Astrocyte (in vitro differentiated cells and primary cell): ENCODE data around the gene RHOB. TPM values are rescaled to one million over a fixed set of nuclear protein-coding genes. Genes with fewer than 3 reads are reported as not detected.

Experiments used
- DNase-seq: peaks from one replicate; pipeline ENCODE4 v3.0.0-alpha.2; 2010; ENCODE audit warnings: low read depth
- FAIRE-seq: peaks from 2 replicates; lab custom pipeline; 2011; peaks lifted over from hg19 to GRCh38; lab: Jason Lieb, UNC
- H2AFZ ChIP-seq: 2 replicates; pipeline ENCODE4 v1.6.0; 2012; ENCODE audit warnings: low read depth, low read length, inconsistent platforms
- H3K27ac ChIP-seq: 2 replicates; pipeline ENCODE4 v1.5.1; 2011; ENCODE audit warnings: low read depth, low read length, inconsistent platforms
- H3K27me3 ChIP-seq: 2 replicates; pipeline ENCODE4 v1.6.0; 2011; ENCODE audit warnings: low read length, inconsistent platforms; ENCODE audit not compliant: insufficient read depth
- H3K36me3 ChIP-seq: 2 replicates; pipeline ENCODE4 v1.5.1; 2011; ENCODE audit warnings: low read length, inconsistent platforms; ENCODE audit not compliant: insufficient read depth
- H3K4me1 ChIP-seq: 2 replicates; pipeline ENCODE4 v1.5.1; 2011; ENCODE audit warnings: low read length, inconsistent platforms; ENCODE audit not compliant: insufficient read depth
- H3K4me2 ChIP-seq: 2 replicates; pipeline ENCODE4 v1.6.0; 2012; ENCODE audit warnings: low read length, inconsistent platforms
- H3K4me3 ChIP-seq: 2 replicates; pipeline ENCODE4 v1.5.1; 2011; ENCODE audit warnings: low read depth, mild to moderate bottlenecking, low read length, inconsistent platforms; ENCODE audit not compliant: insufficient read depth
- H3K79me2 ChIP-seq: 2 replicates; pipeline ENCODE4 v1.6.0; 2012; ENCODE audit warnings: mild to moderate bottlenecking, low read length, inconsistent platforms; ENCODE audit not compliant: insufficient read depth
- H3K9ac ChIP-seq: 2 replicates; pipeline ENCODE4 v1.6.0; 2012; ENCODE audit warnings: mild to moderate bottlenecking, low read length, inconsistent platforms
- H3K9me3 ChIP-seq: 2 replicates; pipeline ENCODE4 v1.5.1; 2012; ENCODE audit warnings: low read depth, mild to moderate bottlenecking, low read length, inconsistent platforms; ENCODE audit not compliant: insufficient read depth
- H4K20me1 ChIP-seq: 2 replicates; pipeline ENCODE4 v1.6.0; 2012; ENCODE audit warnings: low read length, inconsistent platforms; ENCODE audit not compliant: insufficient read depth
- H3K27ac Mint-ChIP-seq: one replicate; pipeline ENCODE4 v1.8.0; 2021; ENCODE audit warnings: mild to moderate bottlenecking, mixed read lengths; ENCODE audit not compliant: unreplicated experiment
- H3K27me3 Mint-ChIP-seq: one replicate; pipeline ENCODE4 v1.8.0; 2021; ENCODE audit warnings: low read depth, mixed read lengths; ENCODE audit not compliant: unreplicated experiment
- H3K36me3 Mint-ChIP-seq: one replicate; pipeline ENCODE4 v1.8.0; 2021; ENCODE audit warnings: low read depth, mixed read lengths; ENCODE audit not compliant: unreplicated experiment
- H3K4me1 Mint-ChIP-seq: one replicate; pipeline ENCODE4 v1.8.0; 2021; ENCODE audit warnings: low read depth, mixed read lengths; ENCODE audit not compliant: unreplicated experiment
- H3K4me3 Mint-ChIP-seq: one replicate; pipeline ENCODE4 v1.8.0; 2021; ENCODE audit warnings: mild to moderate bottlenecking, moderate library complexity, mixed read lengths; ENCODE audit not compliant: unreplicated experiment
- H3K9me3 Mint-ChIP-seq: one replicate; pipeline ENCODE4 v1.8.0; 2021; ENCODE audit warnings: mild to moderate bottlenecking, mixed read lengths; ENCODE audit not compliant: unreplicated experiment
- CTCF ChIP-seq: IDR thresholded peaks from 2 replicates; pipeline ENCODE4 v1.5.1; 2011; ENCODE audit warnings: low read depth, mild to moderate bottlenecking, inconsistent platforms, low read length, moderate library complexity; ENCODE audit not compliant: insufficient read depth
- EZH2 ChIP-seq: IDR thresholded peaks from 2 replicates; pipeline ENCODE4 v1.6.1; 2012; ENCODE audit warnings: mild to moderate bottlenecking, low read length, inconsistent platforms; ENCODE audit not compliant: insufficient read depth
- total RNA-seq: library from RNA; stranded (reverse); gene quantifications from 2 replicates; pipeline ENCODE4 v1.2.1, GENCODE V29; 2021

The RHOB gene
- total RNA-seq, 1 donor from 2014 or later: 161 TPM

- Mint-ChIP-seq H3K4me1 (peaks cover 21% of the 10 kb centered on the region), H3K4me3 (peak overlapping the region; percentile 9), H3K9me3 (peaks cover 2% of the 10 kb centered on the region), H3K27me3 (peaks cover 7% of the 10 kb centered on the region), H3K27ac (no peak overlapping the region), H3K36me3 (no peaks in the 10 kb centered on the region)
- Histone ChIP-seq H3K27me3 (peaks cover 21% of the 10 kb centered on the region), H4K20me1 (no peaks in the 10 kb centered on the region), H3K4me3 (no peak overlapping the region), H3K27ac (no peak overlapping the region), H2AFZ (no peak overlapping the region), H3K4me1 (peaks cover 19% of the 10 kb centered on the region), H3K9ac (no peak overlapping the region), H3K9me3 (no peaks in the 10 kb centered on the region), H3K4me2 (no peak overlapping the region), H3K36me3 (no peaks in the 10 kb centered on the region), H3K79me2 (no peaks in the 10 kb centered on the region)
- TF ChIP-seq CTCF (no peak), EZH2 (no peak)
- no peak for DNase-seq
- no peak for FAIRE-seq
These were observed 18.8 kb upstream of the RHOB start for GRCh38 chr2:20427931-20428526.

DNA sequence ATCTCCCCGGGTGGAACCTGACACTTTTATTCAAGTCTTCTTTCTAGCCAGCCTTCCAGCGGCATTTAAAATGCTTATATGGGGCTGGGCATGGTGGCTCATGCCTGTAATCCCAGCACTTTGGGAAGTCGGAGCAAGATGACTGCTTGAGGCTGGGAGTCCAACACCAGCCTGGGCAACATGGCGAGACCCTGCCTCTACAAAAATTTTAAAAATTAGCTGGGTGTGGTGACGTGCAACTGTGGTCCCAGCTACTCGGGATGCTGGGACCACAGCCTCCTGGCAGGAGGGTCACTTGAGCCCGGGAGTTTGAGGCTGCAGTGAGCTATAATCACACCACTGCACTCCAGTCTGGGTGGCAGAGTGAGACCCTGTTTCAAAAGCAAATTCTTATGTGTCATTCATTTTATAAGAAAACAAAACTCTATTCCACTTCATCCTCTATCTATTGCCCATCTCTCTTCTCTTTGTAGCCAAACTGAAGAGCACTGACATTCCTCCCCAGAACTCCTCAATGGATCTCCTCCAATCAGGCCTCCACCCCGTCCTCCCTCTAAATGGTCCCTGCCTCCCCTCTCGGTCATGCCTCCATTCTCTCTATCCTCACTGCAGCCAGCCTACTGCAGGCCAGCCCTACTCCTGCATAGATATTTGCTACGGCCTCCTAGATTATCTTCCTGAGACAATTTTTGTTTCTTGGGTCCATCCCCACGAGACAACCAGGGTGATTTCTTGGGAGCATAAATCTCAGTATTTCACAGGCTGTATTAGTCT, 18.0 kb upstream of the RHOB start:
- no peak overlapping the region for H3K27ac Mint-ChIP-seq
- H4K20me1 ChIP-seq: no peaks in the 10 kb centered on the region
- peaks cover 20% of the 10 kb centered on the region for H3K4me1 Mint-ChIP-seq
- no peaks in the 10 kb centered on the region for H3K79me2 ChIP-seq
- no peak overlapping the region for H3K27ac ChIP-seq
- H3K36me3 ChIP-seq: no peaks in the 10 kb centered on the region
- H3K4me2 ChIP-seq: no peak overlapping the region
- H3K4me1 ChIP-seq: peaks cover 19% of the 10 kb centered on the region
- peaks cover 18% of the 10 kb centered on the region for H3K27me3 ChIP-seq
- no peak overlapping the region for H3K4me3 ChIP-seq
- H2AFZ ChIP-seq: no peak overlapping the region
- no peaks in the 10 kb centered on the region for H3K36me3 Mint-ChIP-seq
- FAIRE-seq: no peak
- H3K27me3 Mint-ChIP-seq: peaks cover 11% of the 10 kb centered on the region
- H3K9me3 ChIP-seq: no peaks in the 10 kb centered on the region
- peaks cover 2% of the 10 kb centered on the region for H3K9me3 Mint-ChIP-seq
- no peak for TF ChIP-seq EZH2
- TF ChIP-seq CTCF: no peak
- no peak overlapping the region for H3K9ac ChIP-seq
- no peak overlapping the region for H3K4me3 Mint-ChIP-seq
- DNase-seq: no peak

DNA sequence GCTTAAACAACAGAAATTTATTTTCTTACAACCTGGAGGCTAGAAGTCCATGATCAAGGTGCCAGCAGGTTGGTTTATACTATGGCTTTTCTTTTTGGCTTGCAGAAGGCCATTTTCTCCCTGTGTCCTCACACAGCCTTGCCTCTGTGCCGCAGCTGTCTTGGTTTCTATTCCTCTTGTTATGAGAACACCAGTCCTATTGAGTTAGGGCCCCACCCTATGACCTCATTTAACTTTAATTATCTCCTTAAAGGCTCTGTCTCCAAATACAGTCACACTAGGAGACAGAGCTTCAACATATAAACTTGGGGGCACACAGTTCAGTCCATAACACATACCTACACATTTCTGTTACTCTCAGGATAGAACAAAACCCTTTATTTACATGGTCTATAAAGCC, 17.3 kb upstream of the RHOB start:
- Histone ChIP-seq H3K27me3 (peaks cover 14% of the 10 kb centered on the region), H3K27ac (no peak overlapping the region), H3K9me3 (no peaks in the 10 kb centered on the region), H3K4me1 (peaks cover 15% of the 10 kb centered on the region), H4K20me1 (no peaks in the 10 kb centered on the region), H3K4me3 (no peak overlapping the region), H3K9ac (no peak overlapping the region), H3K79me2 (no peaks in the 10 kb centered on the region), H3K4me2 (no peak overlapping the region), H2AFZ (no peak overlapping the region), H3K36me3 (no peaks in the 10 kb centered on the region)
- FAIRE-seq (no peak), DNase-seq (no peak)
- TF ChIP-seq CTCF (no peak), EZH2 (no peak)
- peaks cover 11% of the 10 kb centered on the region for H3K27me3 Mint-ChIP-seq
- peaks cover 2% of the 10 kb centered on the region for H3K9me3 Mint-ChIP-seq
- no peaks in the 10 kb centered on the region for H3K36me3 Mint-ChIP-seq
- H3K4me3 Mint-ChIP-seq: no peak overlapping the region
- H3K4me1 Mint-ChIP-seq: peaks cover 16% of the 10 kb centered on the region
- H3K27ac Mint-ChIP-seq: no peak overlapping the region
